Spleen (tissue), 11 donors: ENCODE results near the gene ALG11. TPM values are rescaled to one million over a fixed set of nuclear protein-coding genes. Genes with fewer than 3 reads are reported as not detected.

Source experiments
- DNase-seq: peaks from one replicate; pipeline ENCODE4 v3.0.0-alpha.2; 2020
- H3K27ac ChIP-seq, 8 donors: fragments of 200-600 bp; sonication (generic) in 7 of 8; 1 replicate in 4 of 8; 2 replicates in 4 of 8; pipeline versions ENCODE4 v1.5.0 to v1.8.0; 2016 to 2021; ENCODE audit warnings: inconsistent platforms in 4 of 8, mild to moderate bottlenecking in 4 of 8, moderate library complexity in 1 of 8
- H3K27me3 ChIP-seq, 7 donors: fragments of 200-600 bp; sonication (generic) in 6 of 7; replicated peaks in 1 of 7; 1 replicate in 4 of 7; 2 replicates in 3 of 7; pipeline versions ENCODE4 v1.5.0 to v1.8.0; 2016 to 2021; ENCODE audit warnings: inconsistent platforms in 3 of 7, mild to moderate bottlenecking in 1 of 7
- H3K36me3 ChIP-seq, 6 donors: fragments of 200-600 bp; sonication (generic) in 5 of 6; 1 replicate in 4 of 6; 2 replicates in 2 of 6; pipeline versions ENCODE4 v1.5.0 to v1.8.0; 2016 to 2021; ENCODE audit warnings: inconsistent platforms in 2 of 6
- H3K4me1 ChIP-seq, 6 donors: fragments of 200-600 bp; sonication (generic) in 5 of 6; 1 replicate in 3 of 6; 2 replicates in 3 of 6; pipeline versions ENCODE4 v1.5.0 to v1.8.0; 2016 to 2021; ENCODE audit warnings: inconsistent platforms in 3 of 6
- H3K4me3 ChIP-seq, 8 donors: fragments of 200-600 bp; sonication (generic) in 7 of 8; 1 replicate in 4 of 8; 2 replicates in 4 of 8; pipeline versions ENCODE4 v1.5.0 to v1.8.0; 2016 to 2021; ENCODE audit warnings: inconsistent platforms in 4 of 8, mild to moderate bottlenecking in 4 of 8, moderate library complexity in 2 of 8
- H3K9me3 ChIP-seq, 8 donors: fragments of 200-600 bp; sonication (generic) in 7 of 8; 1 replicate in 4 of 8; 2 replicates in 4 of 8; pipeline versions ENCODE4 v1.5.0 to v1.8.0; 2016 to 2021; ENCODE audit warnings: inconsistent platforms in 4 of 8
- POLR2A ChIP-seq, 3 donors: fragments of 450-650 bp; IDR thresholded peaks; one replicate each; pipeline ENCODE4 v1.5.1; 2017; ENCODE audit warnings: antibody characterized with exemption in 3 of 3, mild to moderate bottlenecking in 1 of 3
- POLR2AphosphoS5 ChIP-seq, 3 donors: sonication (generic); formaldehyde crosslinking; IDR thresholded peaks; one replicate each; pipeline ENCODE4 v1.5.1; 2017; ENCODE audit warnings: antibody characterized with exemption in 3 of 3
- WGBS, 5 donors: extraction: QIAGEN DNeasy Blood & Tissue Kit in 3 of 5; methylation state at CpG; one replicate each; pipeline versions ENCODE4 v1.1.5 to v1.1.7; 2013 to 2018; 5-methylcytosine and 5-hydroxymethylcytosine counted together
- intact Hi-C: fragments of 100-400 bp; cut with DNase I; formaldehyde crosslinking; loops from one replicate; pipeline ENCODE4 v1.15.0; 2023; ENCODE audit warnings: low total_unique reads
- polyA plus RNA-seq, 3 donors: library from polyadenylated mRNA; stranded (reverse); fragments of 200-250 nt; gene quantifications; one replicate each; pipeline ENCODE4 v1.2.1, GENCODE V29; 2013
- total RNA-seq, 7 donors: library from RNA; depleted of rRNA in 3 of 7; stranded (reverse); fragments of >200 nt in 3 of 7; fragmentation: NEBNext Ultra II Directional in 4 of 7; extraction: Animal tissue kit (Norgen Biotek cat#: 25700) in 4 of 7; gene quantifications; one replicate each; pipeline versions ENCODE4 v1.1.0 to v1.2.1, GENCODE V29; 2016 to 2021
- TF ChIP-seq, protein P1 (sequence below), 11 experiments: fragments of 200-600 bp in 7 of 11; fragments of 450-650 bp in 4 of 11; sonication (generic) in 4 of 11; IDR thresholded peaks in 8 of 11; conservative IDR thresholded peaks in 3 of 11; 1 replicate in 7 of 11; 2 replicates in 4 of 11; pipeline versions ENCODE4 v1.4.0 to v1.8.0; 2016 to 2021; ENCODE audit warnings: antibody characterized with exemption in 11 of 11, inconsistent platforms in 4 of 11, mild to moderate bottlenecking in 1 of 11
- donor health status: healthy with polysubstance abuse.
- donor health status: DM: no; HTN: no; CAD: no; lungs with moderate emphysema.
- donor health status: DM: no; HTN: no; CAD: no.
- donor health status: Bipolar disorder and iron deficiency.
- donor health status: healthy.
- donor health status: DM: no; HTN: no; CAD: no.
- donor health status: DM: yes; HTN: yes; CAD: no.

The ALG11 gene
- total and polyA plus RNA-seq, 10 donors: 3.0 to 32.2 (median 27.6) TPM

DNA sequence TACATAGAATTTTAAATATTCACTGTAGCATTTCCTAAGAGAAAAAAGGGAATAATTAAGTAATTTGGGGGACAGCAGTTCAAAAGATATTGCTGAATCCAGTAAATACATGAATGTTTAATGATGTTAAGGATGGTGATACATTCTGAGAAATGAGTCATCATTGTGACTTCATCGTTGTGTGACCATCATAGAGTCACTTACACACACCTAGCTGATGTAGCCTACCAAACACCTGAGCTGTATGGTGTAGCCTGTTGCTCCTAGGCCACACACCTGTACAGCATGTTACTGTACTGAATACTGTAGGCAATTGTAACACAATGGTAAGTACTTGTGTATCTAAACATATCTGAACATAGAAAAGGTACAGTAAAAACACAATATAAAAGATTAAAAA lies 35.8 kb upstream of the ALG11 start:
- Histone ChIP-seq H3K4me3 (no peak overlapping the region), H3K27me3 (no peaks in the 10 kb centered on the region), H3K27ac (no peak overlapping the region), H3K36me3 (no peaks in the 10 kb centered on the region), H3K4me1 (no peaks in the 10 kb centered on the region), H3K9me3 (no peaks in the 10 kb centered on the region)
- TF ChIP-seq, protein P1, sequence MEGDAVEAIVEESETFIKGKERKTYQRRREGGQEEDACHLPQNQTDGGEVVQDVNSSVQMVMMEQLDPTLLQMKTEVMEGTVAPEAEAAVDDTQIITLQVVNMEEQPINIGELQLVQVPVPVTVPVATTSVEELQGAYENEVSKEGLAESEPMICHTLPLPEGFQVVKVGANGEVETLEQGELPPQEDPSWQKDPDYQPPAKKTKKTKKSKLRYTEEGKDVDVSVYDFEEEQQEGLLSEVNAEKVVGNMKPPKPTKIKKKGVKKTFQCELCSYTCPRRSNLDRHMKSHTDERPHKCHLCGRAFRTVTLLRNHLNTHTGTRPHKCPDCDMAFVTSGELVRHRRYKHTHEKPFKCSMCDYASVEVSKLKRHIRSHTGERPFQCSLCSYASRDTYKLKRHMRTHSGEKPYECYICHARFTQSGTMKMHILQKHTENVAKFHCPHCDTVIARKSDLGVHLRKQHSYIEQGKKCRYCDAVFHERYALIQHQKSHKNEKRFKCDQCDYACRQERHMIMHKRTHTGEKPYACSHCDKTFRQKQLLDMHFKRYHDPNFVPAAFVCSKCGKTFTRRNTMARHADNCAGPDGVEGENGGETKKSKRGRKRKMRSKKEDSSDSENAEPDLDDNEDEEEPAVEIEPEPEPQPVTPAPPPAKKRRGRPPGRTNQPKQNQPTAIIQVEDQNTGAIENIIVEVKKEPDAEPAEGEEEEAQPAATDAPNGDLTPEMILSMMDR (IDR thresholded peaks at IDR 0.05 in 8 of 11, conservative IDR thresholded peaks at IDR 0.05 in 3 of 11): no peak
- TF ChIP-seq POLR2A (IDR thresholded peaks at IDR 0.05): no peak
- no peak for DNase-seq
- WGBS, 5 donors: 0 to 79% (median 27%) methylated on average over 1 of the region's 1 CpG
- intact Hi-C loops: no loop called here

DNA sequence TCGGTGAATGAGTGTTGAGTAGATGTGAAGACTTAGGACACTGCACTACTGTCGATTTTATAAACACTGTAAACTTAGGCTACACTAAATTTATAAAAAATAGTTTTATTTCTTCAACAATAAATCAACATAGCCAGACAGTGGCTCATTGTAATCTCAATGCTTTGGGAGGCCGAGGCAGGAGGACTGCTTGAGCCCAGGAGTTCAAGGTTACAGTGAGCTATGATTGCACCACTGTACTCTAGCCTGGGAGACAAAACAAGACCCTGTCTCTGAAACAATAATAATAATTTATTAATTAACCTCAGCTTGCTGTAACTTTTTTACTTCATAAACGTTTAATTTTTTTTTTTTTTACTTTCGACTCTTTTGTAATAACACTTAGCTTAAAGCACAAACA lies 35.3 kb upstream of the ALG11 start:
- TF ChIP-seq, protein P1 (IDR thresholded peaks at IDR 0.05 in 8 of 11, conservative IDR thresholded peaks at IDR 0.05 in 3 of 11): no peak
- TF ChIP-seq POLR2A (IDR thresholded peaks at IDR 0.05): no peak
- no peak for TF ChIP-seq POLR2AphosphoS5 (IDR thresholded peaks at IDR 0.05)
- Histone ChIP-seq H3K4me3 (no peak overlapping the region), H3K36me3 (no peaks in the 10 kb centered on the region), H3K4me1 (no peaks in the 10 kb centered on the region), H3K27ac (no peak overlapping the region), H3K27me3 (no peaks in the 10 kb centered on the region), H3K9me3 (no peaks in the 10 kb centered on the region)
- WGBS, 5 donors: 90 to 95% (median 93%) methylated on average over 5 of the region's 5 CpGs
- intact Hi-C loops: no loop called here
- no peak for DNase-seq

DNA sequence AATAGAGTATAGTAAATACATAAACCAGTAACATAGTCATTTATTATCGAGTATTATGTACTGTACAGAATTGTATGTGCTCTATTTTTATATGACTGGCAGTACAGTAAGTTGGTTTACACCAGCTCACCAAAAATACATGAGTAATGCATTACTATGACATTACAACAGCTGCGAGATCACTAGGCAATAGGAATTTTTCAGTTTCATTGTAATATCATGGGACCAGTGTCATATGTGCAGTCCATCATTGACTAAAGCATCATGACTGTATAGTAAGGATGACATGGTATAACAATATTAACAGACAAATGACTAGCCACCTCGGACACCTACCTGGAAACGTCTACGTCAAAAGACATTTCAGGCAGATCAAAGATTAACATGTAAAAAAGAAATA lies 34.6 kb upstream of the ALG11 start:
- intact Hi-C loops: no loop called here
- Histone ChIP-seq H3K36me3 (no peaks in the 10 kb centered on the region), H3K4me1 (no peaks in the 10 kb centered on the region), H3K9me3 (no peaks in the 10 kb centered on the region), H3K4me3 (no peak overlapping the region), H3K27me3 (peaks cover 0 to 3% (median 0%) of the 10 kb centered on the region in 7 donors), H3K27ac (no peak overlapping the region)
- no peak for TF ChIP-seq POLR2AphosphoS5 (IDR thresholded peaks at IDR 0.05)
- no peak for TF ChIP-seq POLR2A (IDR thresholded peaks at IDR 0.05)
- TF ChIP-seq, protein P1 (IDR thresholded peaks at IDR 0.05 in 8 of 11, conservative IDR thresholded peaks at IDR 0.05 in 3 of 11): no peak
- DNase-seq: no peak
- 90 to 96% (median 93%) methylated on average over 5 of the region's 5 CpGs for WGBS, 5 donors

DNA sequence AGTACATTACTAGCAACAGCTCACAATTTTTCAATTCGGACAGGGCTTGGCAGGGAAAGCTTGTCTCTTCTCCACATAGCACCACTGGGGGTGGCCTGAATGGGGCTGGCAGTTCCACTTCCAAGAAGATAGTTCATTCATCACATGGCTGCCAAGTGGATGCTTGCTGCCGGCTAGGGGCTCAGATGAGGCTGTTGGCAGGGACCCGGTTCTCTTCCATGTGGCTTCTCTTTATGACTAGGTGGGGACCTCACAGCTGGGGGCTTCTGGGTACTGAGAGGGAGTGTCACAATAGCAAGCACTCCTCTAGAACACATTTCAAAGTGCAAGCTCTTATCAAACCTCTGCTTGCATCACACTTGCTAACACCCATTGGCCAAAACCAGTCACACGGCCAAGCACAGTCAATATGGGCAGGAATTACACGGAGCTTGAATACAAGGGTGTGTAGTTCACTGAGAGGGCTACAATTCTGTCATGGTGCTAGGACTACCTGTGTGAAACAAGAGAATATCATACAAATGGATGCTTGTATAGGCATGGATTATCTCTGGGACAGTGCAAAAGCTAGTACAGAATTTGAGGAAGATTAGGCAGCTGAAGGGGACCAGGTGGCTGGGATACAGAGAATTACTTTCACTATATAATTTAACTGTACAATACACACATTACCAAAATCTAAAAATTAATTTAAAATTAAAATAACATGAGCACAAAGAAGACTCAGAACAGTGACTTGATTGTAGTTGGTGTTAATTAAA lies 33.2 kb upstream of the ALG11 start:
- WGBS, 5 donors: 52 to 96% (median 73%) methylated on average over 5 of the region's 5 CpGs
- intact Hi-C loops: no loop called here
- no peaks in the 10 kb centered on the region for H3K4me1 ChIP-seq
- DNase-seq: no peak
- peaks cover 0 to 8% (median 0%) of the 10 kb centered on the region in 7 donors for H3K27me3 ChIP-seq
- no peak overlapping the region for H3K4me3 ChIP-seq
- no peaks in the 10 kb centered on the region for H3K9me3 ChIP-seq
- TF ChIP-seq, protein P1 (IDR thresholded peaks at IDR 0.05 in 8 of 11, conservative IDR thresholded peaks at IDR 0.05 in 3 of 11): no peak
- TF ChIP-seq POLR2AphosphoS5 (IDR thresholded peaks at IDR 0.05): no peak
- TF ChIP-seq POLR2A (IDR thresholded peaks at IDR 0.05): no peak
- H3K36me3 ChIP-seq: no peaks in the 10 kb centered on the region
- H3K27ac ChIP-seq: no peak overlapping the region
